ENCODE results near the gene IQGAP1. TPM values are rescaled to one million over a fixed set of nuclear protein-coding genes. Genes with fewer than 3 reads are reported as not detected.

Gene IQGAP1
- total RNA-seq, 1 experiment from 2014 or later: 113 TPM

DNA sequence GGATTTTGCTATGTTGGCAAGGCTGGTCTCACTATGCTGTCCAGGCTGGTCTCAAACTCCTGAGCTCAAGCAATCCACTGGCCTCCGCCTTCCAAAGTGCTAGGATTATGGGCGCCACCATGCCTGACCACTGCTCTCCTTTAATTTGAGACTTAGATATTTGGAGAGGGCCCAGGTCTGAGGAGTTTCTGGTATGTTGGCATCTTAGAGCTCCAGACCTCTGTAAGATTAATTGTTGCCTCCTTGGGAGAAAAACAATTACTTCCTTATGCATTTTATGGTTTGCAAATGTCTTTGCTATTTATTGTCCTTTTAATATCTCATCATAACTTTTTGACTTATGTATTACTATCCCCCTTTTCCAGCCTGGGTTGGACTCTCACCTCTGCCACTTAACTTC is 33.1 kb upstream of the IQGAP1 start (continued):
- TF ChIP-seq REST (IDR thresholded peaks at IDR 0.05; ENCODE audit: low read depth) (no peak), SP1 (IDR thresholded peaks at IDR 0.05; ENCODE audit: low read depth) (no peak), EZH2phosphoT487 (IDR thresholded peaks at IDR 0.05; ENCODE audit: borderline replicate concordance) (no peak), SIN3A (IDR thresholded peaks at IDR 0.05; ENCODE audit: low read depth) (no peak), JUND (IDR thresholded peaks at IDR 0.05) (no peak), SRF (IDR thresholded peaks at IDR 0.05; ENCODE audit: low read depth) (no peak), YY1 (IDR thresholded peaks at IDR 0.05; ENCODE audit: extremely low read depth, insufficient replicate concordance, low read depth, low read length) (no peak)

- H3K4me3 ChIP-seq (replicated peaks in 1 of 2; ENCODE audit: low read depth in 1 of 2, low read length in 2 of 2): no peak overlapping the region
- RAD21 ChIA-PET (ENCODE audit: low non-redundant PET in 1 of 2, low total read pairs in 2 of 2, uncharacterized antibody in 2 of 2, unreplicated experiment in 2 of 2): no interaction called here
- CTCF ChIA-PET: no interaction called here
- H3K9ac ChIP-seq (ENCODE audit: low read length): no peak overlapping the region
- H3K4me2 ChIP-seq (ENCODE audit: low read length): no peak overlapping the region
- no peak overlapping the region for H3K27ac ChIP-seq (ENCODE audit: low read depth, low read length)
- H4K20me1 ChIP-seq (ENCODE audit: insufficient read depth): no peaks in the 10 kb centered on the region
- intact Hi-C loops (cut with micrococcal nuclease): no loop called here
- POLR2A ChIA-PET: interaction anchor here (1.6 kb wide), 1 partner anchor 29 kb away, joined by 3 read pairs; the partner anchor contains the start of gene IQGAP1
- H3K27me3 ChIP-seq (ENCODE audit: insufficient read depth, low read length): no peaks in the 10 kb centered on the region
- ATAC-seq (no peak), DNase-seq (ENCODE audit: low read depth, low spot score) (no peak)
- no peaks in the 10 kb centered on the region for H3K9me2 ChIP-seq (ENCODE audit: insufficient read depth)
- H3K9me3 ChIP-seq (ENCODE audit: control insufficient read depth in 1 of 2, insufficient read depth in 1 of 2, low read depth in 1 of 2, low read length in 2 of 2): no peaks in the 10 kb centered on the region
- no peak overlapping the region for H2AFZ ChIP-seq (ENCODE audit: low read depth, low read length, poor library complexity, severe bottlenecking)
- BruUV-seq (replicated peaks): no TSS peak
- no peaks in the 10 kb centered on the region for H3K79me2 ChIP-seq (ENCODE audit: insufficient read depth, low read length)
- TF ChIP-seq, protein P1, sequence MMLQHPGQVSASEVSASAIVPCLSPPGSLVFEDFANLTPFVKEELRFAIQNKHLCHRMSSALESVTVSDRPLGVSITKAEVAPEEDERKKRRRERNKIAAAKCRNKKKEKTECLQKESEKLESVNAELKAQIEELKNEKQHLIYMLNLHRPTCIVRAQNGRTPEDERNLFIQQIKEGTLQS (IDR thresholded peaks at IDR 0.05): no peak
- TF ChIP-seq FOSL1 (IDR thresholded peaks at IDR 0.05; ENCODE audit: low read depth): peak; percentile 2; the same call in 1 of the 2 replicates
- H3K36me3 ChIP-seq (ENCODE audit: control insufficient read depth in 1 of 2, insufficient read depth in 2 of 2, low read length in 2 of 2): no peaks in the 10 kb centered on the region
- peaks cover 8 to 26% of the 10 kb centered on the region in 2 experiments for H3K4me1 ChIP-seq (ENCODE audit: control insufficient read depth in 1 of 2, insufficient read depth in 2 of 2, low read length in 2 of 2)
Measured at GRCh38 chr15:90358124-90359033, 29.7 kb upstream of the IQGAP1 start.
